Natural killer cell (primary cell): ENCODE measurements around the gene ARHGAP6. TPM values are rescaled to one million over a fixed set of nuclear protein-coding genes. Genes with fewer than 3 reads are reported as not detected.

Source experiments
- ATAC-seq, 3 donors: fragments of 150-1000 bp in 2 of 3; fragments of 200-7000 bp in 1 of 3; cut with Tn5 transposase; 1 replicate in 1 of 3; 2 replicates in 2 of 3; pipeline ENCODE4 v1.10.0; 2021; ENCODE audit warnings: mild to moderate bottlenecking in 2 of 3, moderate library complexity in 2 of 3
- DNase-seq, 2 donors: peaks; one replicate each; pipeline versions ENCODE4 v3.0.0 to v3.0.0-alpha.2; 2013 to 2021; ENCODE audit warnings: mixed read lengths in 1 of 2
- H3K27ac ChIP-seq: one replicate; pipeline ENCODE4 v1.5.1; 2013; ENCODE audit warnings: mild to moderate bottlenecking, low read length
- H3K27me3 ChIP-seq: one replicate; pipeline ENCODE4 v1.6.1; 2013; ENCODE audit warnings: low read length; ENCODE audit not compliant: control insufficient read depth, insufficient read depth
- H3K36me3 ChIP-seq: one replicate; pipeline ENCODE4 v1.6.1; 2013; ENCODE audit warnings: low read length; ENCODE audit not compliant: control insufficient read depth, insufficient read depth
- H3K4me1 ChIP-seq: one replicate; pipeline ENCODE4 v1.6.1; 2013; ENCODE audit warnings: low read length; ENCODE audit not compliant: control insufficient read depth, insufficient read depth
- H3K4me3 ChIP-seq: one replicate; pipeline ENCODE4 v1.5.1; 2013; ENCODE audit warnings: low read length
- H3K9me3 ChIP-seq: one replicate; pipeline ENCODE4 v1.6.1; 2013; ENCODE audit warnings: low read length; ENCODE audit not compliant: control insufficient read depth, insufficient read depth
- H3K27ac Mint-ChIP-seq, 2 donors: one replicate each; pipeline ENCODE4 v1.8.0; 2022; ENCODE audit warnings: mild to moderate bottlenecking in 2 of 2, mixed read lengths in 2 of 2, moderate library complexity in 1 of 2
- H3K27me3 Mint-ChIP-seq, 2 donors: one replicate each; pipeline ENCODE4 v1.8.0; 2022; ENCODE audit warnings: low read depth in 2 of 2, mixed read lengths in 2 of 2
- H3K36me3 Mint-ChIP-seq: one replicate; pipeline ENCODE4 v1.8.0; 2022; ENCODE audit warnings: mixed read lengths
- H3K4me1 Mint-ChIP-seq, 2 donors: one replicate each; pipeline ENCODE4 v1.8.0; 2022; ENCODE audit warnings: mixed read lengths in 2 of 2
- H3K4me3 Mint-ChIP-seq: one replicate; pipeline ENCODE4 v1.8.0; 2022; ENCODE audit warnings: mild to moderate bottlenecking, moderate library complexity, mixed read lengths
- H3K9me3 Mint-ChIP-seq, 2 donors: one replicate each; pipeline ENCODE4 v1.8.0; 2022; ENCODE audit warnings: mixed read lengths in 2 of 2
- CTCF ChIP-seq: fragments of 200-600 bp; IDR thresholded peaks from one replicate; pipeline ENCODE4 v1.8.0; 2022; ENCODE audit warnings: antibody characterized with exemption
- WGBS: methylation state at CpG from one replicate; pipeline ENCODE4 v1.1.7; 2013; ENCODE audit warnings: missing lambda C conversion rate; ENCODE audit not compliant: insufficient coverage; 5-methylcytosine and 5-hydroxymethylcytosine counted together
- intact Hi-C: fragments of 100-400 bp; cut with micrococcal nuclease; formaldehyde crosslinking; loops from one replicate; pipeline ENCODE4 v1.14.2; 2022
- total RNA-seq, 4 donors: library from RNA; stranded (reverse); fragments of 120-200 nt in 1 of 4; gene quantifications; one replicate each; pipeline versions ENCODE4 v1.2.3 to v1.2.4, GENCODE V29; 2013 to 2022

Gene ARHGAP6
- total RNA-seq, 3 donors from 2014 or later (not counting 1 experiment from before 2014, with no cell fraction given), result 0.32 to 1.9 (median 1.8) TPM

GRCh38 chrX:11210415-11210801, 455.3 kb downstream of the ARHGAP6 start:
- H3K9me3 Mint-ChIP-seq, result no peaks in the 10 kb centered on the region
- ATAC-seq, result no peak
- H3K27ac Mint-ChIP-seq, result no peak overlapping the region
- no peaks in the 10 kb centered on the region for H3K36me3 Mint-ChIP-seq
- H3K27ac ChIP-seq, result no peak overlapping the region
- DNase-seq, result no peak
- H3K4me1 Mint-ChIP-seq, result no peaks in the 10 kb centered on the region
- no peaks in the 10 kb centered on the region for H3K9me3 ChIP-seq
- no peaks in the 10 kb centered on the region for H3K27me3 ChIP-seq
- H3K4me1 ChIP-seq, result no peaks in the 10 kb centered on the region
- no peak overlapping the region for H3K4me3 ChIP-seq
- intact Hi-C loops, result no loop called here
- no peaks in the 10 kb centered on the region for H3K27me3 Mint-ChIP-seq
- no peak for TF ChIP-seq CTCF
- no peak overlapping the region for H3K4me3 Mint-ChIP-seq
- no CpG with 5 or more reads among the region's 4 CpGs for WGBS
- H3K36me3 ChIP-seq, result no peaks in the 10 kb centered on the region

- H3K36me3 Mint-ChIP-seq, result no peaks in the 10 kb centered on the region
- Histone ChIP-seq H3K27me3 (no peaks in the 10 kb centered on the region), H3K4me3 (no peak overlapping the region), H3K36me3 (no peaks in the 10 kb centered on the region), H3K9me3 (no peaks in the 10 kb centered on the region), H3K4me1 (no peaks in the 10 kb centered on the region), H3K27ac (no peak overlapping the region)
- H3K9me3 Mint-ChIP-seq, result no peaks in the 10 kb centered on the region
- no peak overlapping the region for H3K4me3 Mint-ChIP-seq
- no peak for DNase-seq
- no CpG with 5 or more reads among the region's 2 CpGs for WGBS
- H3K27me3 Mint-ChIP-seq, result no peaks in the 10 kb centered on the region
- no peaks in the 10 kb centered on the region for H3K4me1 Mint-ChIP-seq
- intact Hi-C loops, result no loop called here
- no peak overlapping the region for H3K27ac Mint-ChIP-seq
- no peak for TF ChIP-seq CTCF
- no peak for ATAC-seq
Measured at GRCh38 chrX:11209798-11210414, 455.8 kb downstream of the ARHGAP6 start.

- H3K4me1 ChIP-seq, result no peaks in the 10 kb centered on the region
- H3K27me3 ChIP-seq, result no peaks in the 10 kb centered on the region
- ATAC-seq (no peak), DNase-seq (no peak)
- intact Hi-C loops, result no loop called here
- 80% methylated on average over 1 of the region's 1 CpG for WGBS
- Mint-ChIP-seq H3K4me3 (no peak overlapping the region), H3K27me3 (no peaks in the 10 kb centered on the region), H3K4me1 (no peaks in the 10 kb centered on the region), H3K36me3 (no peaks in the 10 kb centered on the region), H3K27ac (no peak overlapping the region), H3K9me3 (peaks cover 0 to 3% of the 10 kb centered on the region in 2 donors)
- H3K9me3 ChIP-seq, result no peaks in the 10 kb centered on the region
- H3K27ac ChIP-seq, result no peak overlapping the region
- no peak for TF ChIP-seq CTCF
- H3K4me3 ChIP-seq, result no peak overlapping the region
- H3K36me3 ChIP-seq, result no peaks in the 10 kb centered on the region
Measured at GRCh38 chrX:11206716-11207115, 459.0 kb downstream of the ARHGAP6 start.

GRCh38 chrX:11205796-11206195, 459.9 kb downstream of the ARHGAP6 start:
- no peak for TF ChIP-seq CTCF
- no peaks in the 10 kb centered on the region for H3K36me3 ChIP-seq
- H3K9me3 Mint-ChIP-seq, result peaks cover 0 to 3% of the 10 kb centered on the region in 2 donors

More at GRCh38 chrX:11205796-11206195, 459.9 kb downstream of the ARHGAP6 start:
- Histone ChIP-seq H3K9me3 (no peaks in the 10 kb centered on the region), H3K4me3 (no peak overlapping the region), H3K27me3 (no peaks in the 10 kb centered on the region), H3K4me1 (no peaks in the 10 kb centered on the region), H3K27ac (no peak overlapping the region)
- WGBS, result 74% methylated on average over 4 of the region's 4 CpGs
- Mint-ChIP-seq H3K27me3 (no peaks in the 10 kb centered on the region), H3K4me3 (no peak overlapping the region), H3K27ac (no peak overlapping the region), H3K4me1 (no peaks in the 10 kb centered on the region), H3K36me3 (no peaks in the 10 kb centered on the region)
- ATAC-seq, result no peak
- intact Hi-C loops, result no loop called here
- no peak for DNase-seq
